ENCODE measurements around the gene UBE2S.

- TF ChIP-seq CTCF (IDR thresholded peaks at IDR 0.05) (no peak), EP300 (IDR thresholded peaks at IDR 0.05) (no peak), POLR2A (IDR thresholded peaks at IDR 0.05) (no peak)
Measured at GRCh38 chr19:55449469-55449868, 41.9 kb upstream of the UBE2S start.

All from tibial nerve (tissue), 4 donors.